Loucy (cell line): Measurements from ENCODE around the gene SLC26A11.

ENCODE experiments used
- CTCF ChIP-seq: fragments of 200-600 bp; sonication (generic); conservative IDR thresholded peaks from 2 replicates; pipeline ENCODE4 v1.5.1; 2014; ENCODE audit warnings: mild to moderate bottlenecking, antibody characterized with exemption, low read length
- EZH2phosphoT487 ChIP-seq: fragments of 200-600 bp; IDR thresholded peaks from 2 replicates; pipeline ENCODE4 v1.6.1; 2018; ENCODE audit warnings: antibody characterized with exemption, mild to moderate bottlenecking, moderate library complexity, borderline replicate concordance

- TF ChIP-seq CTCF (no peak), EZH2phosphoT487 (no peak)
Observed at GRCh38 chr17:80185968-80186367, 34.3 kb upstream of the SLC26A11 start.
